ENCODE measurements around the gene SMIM30. TPM values are rescaled to one million over a fixed set of nuclear protein-coding genes. Genes with fewer than 3 reads are reported as not detected.
"Not testable (repeated sequence)": the region's sequence is repeated elsewhere in the genome, so short reads cannot be mapped to it uniquely, and the experiment has no call there.

The SMIM30 gene
- total and polyA plus RNA-seq, 7 donors, result 56.2 to 115 (median 67.8) TPM

DNA sequence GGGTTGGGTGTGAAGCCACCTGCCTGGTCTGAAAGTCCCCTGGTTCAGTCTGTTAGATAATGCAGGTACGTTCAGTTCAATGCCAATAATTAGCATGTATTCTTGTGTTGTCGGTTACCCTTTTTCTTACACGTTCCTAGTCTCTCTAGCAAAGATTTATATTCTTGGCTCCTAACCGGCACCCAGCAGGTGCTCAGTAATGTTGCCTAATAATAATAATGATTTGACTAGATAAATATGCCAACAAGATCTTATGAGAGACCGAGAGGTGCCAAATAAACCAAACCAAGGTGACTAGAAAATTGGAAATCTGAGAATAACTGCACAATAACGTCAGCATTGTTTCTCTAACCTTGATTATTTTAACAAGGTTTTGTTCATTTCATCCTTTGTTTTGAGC, 1.1 kb upstream of the SMIM30 start:
- intact Hi-C loops (cut with DNase I), result loop anchor here in 1 of 2 donors (5.0 kb wide), 1 partner anchor 182 kb away; a partner anchor contains a TSS
- Histone ChIP-seq H3K9me3 (no peaks in the 10 kb centered on the region), H3K27ac (peak overlapping the region; percentile 92), H3K36me3 (ENCODE audit: insufficient read depth in 1 of 2, low read depth in 1 of 2) (peaks cover 0 to 23% of the 10 kb centered on the region in 2 donors), H3K4me3 (peak overlapping the region; percentile 84), H3K4me1 (peaks cover 15% of the 10 kb centered on the region), H3K27me3 (ENCODE audit: insufficient read depth in 3 of 3, low read length in 2 of 3) (no peaks in the 10 kb centered on the region)
- DNase-seq (no peak), ATAC-seq (peak in 3 of 4 donors; percentile 52 to 61 (median 55))
- 28 to 43% (median 35%) methylated on average over 6 of the region's 6 CpGs for WGBS, 3 donors
- TF ChIP-seq, protein P1, sequence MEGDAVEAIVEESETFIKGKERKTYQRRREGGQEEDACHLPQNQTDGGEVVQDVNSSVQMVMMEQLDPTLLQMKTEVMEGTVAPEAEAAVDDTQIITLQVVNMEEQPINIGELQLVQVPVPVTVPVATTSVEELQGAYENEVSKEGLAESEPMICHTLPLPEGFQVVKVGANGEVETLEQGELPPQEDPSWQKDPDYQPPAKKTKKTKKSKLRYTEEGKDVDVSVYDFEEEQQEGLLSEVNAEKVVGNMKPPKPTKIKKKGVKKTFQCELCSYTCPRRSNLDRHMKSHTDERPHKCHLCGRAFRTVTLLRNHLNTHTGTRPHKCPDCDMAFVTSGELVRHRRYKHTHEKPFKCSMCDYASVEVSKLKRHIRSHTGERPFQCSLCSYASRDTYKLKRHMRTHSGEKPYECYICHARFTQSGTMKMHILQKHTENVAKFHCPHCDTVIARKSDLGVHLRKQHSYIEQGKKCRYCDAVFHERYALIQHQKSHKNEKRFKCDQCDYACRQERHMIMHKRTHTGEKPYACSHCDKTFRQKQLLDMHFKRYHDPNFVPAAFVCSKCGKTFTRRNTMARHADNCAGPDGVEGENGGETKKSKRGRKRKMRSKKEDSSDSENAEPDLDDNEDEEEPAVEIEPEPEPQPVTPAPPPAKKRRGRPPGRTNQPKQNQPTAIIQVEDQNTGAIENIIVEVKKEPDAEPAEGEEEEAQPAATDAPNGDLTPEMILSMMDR (IDR thresholded peaks at IDR 0.05), result no peak

DNA sequence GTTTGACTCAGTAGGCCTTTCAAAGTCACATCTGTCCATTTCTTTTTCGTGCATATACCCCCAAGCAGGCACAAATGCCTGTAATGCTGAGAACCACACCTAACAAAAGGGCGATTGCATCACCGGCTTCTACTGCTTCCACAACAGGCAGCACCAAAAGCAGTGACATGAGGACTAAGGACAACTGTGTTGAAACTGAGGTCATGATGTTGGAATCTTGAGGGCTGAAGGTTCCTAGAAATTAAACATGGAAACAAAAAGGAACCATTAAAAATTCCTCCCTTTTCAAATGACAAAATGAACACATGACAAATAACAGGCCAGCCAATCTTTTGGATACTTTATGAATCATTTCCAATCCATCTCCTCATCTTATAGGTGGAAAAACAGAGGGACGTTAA, 980 bp downstream of the SMIM30 start:
- 50 to 60% (median 51%) methylated on average over 4 of the region's 4 CpGs for WGBS, 3 donors
- not testable (repeated sequence) for H3K27me3 ChIP-seq (ENCODE audit: insufficient read depth in 3 of 3, low read length in 2 of 3); DNase-seq; H3K9me3 ChIP-seq
- peak overlapping the region; percentile 92 for H3K27ac ChIP-seq
- H3K36me3 ChIP-seq (ENCODE audit: insufficient read depth in 1 of 2, low read depth in 1 of 2), result peaks cover 4 to 35% of the 10 kb centered on the region in 2 donors
- H3K4me3 ChIP-seq, result peak overlapping the region; percentile 84
- intact Hi-C loops (cut with DNase I), result loop anchor here in 1 of 2 donors (5.0 kb wide), 1 partner anchor 180 kb away; a partner anchor contains a TSS
- peak in 2 of 4 donors; percentile 38 to 46 for ATAC-seq
- H3K4me1 ChIP-seq, result peaks cover 15% of the 10 kb centered on the region

DNA sequence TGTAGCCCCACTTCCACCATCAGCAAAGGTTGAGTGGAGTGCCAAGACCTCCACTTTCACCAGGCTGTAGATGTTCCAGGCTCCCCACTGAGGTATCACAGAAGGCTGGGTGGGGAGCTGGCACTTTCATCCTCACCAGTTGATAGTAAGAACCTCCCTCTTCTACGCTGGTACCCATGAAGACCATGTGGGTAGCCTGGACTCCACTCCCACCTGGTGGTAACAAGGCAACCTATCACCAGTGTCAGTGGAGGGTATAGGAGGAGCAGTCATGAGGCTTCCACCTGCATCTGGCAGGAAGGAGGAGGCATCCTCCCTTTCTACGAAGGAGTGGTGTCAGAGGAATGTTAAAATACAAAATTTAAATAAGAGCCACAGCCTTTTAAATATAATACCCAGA, 4.4 kb downstream of the SMIM30 start:
- H3K27me3 ChIP-seq (ENCODE audit: insufficient read depth in 3 of 3, low read length in 2 of 3), result no peaks in the 10 kb centered on the region
- intact Hi-C loops (cut with DNase I), result no loop called here
- H3K9me3 ChIP-seq, result no peaks in the 10 kb centered on the region
- H3K36me3 ChIP-seq (ENCODE audit: insufficient read depth in 1 of 2, low read depth in 1 of 2), result peaks cover 4 to 35% of the 10 kb centered on the region in 2 donors
- H3K4me3 ChIP-seq, result no peak overlapping the region
- 73 to 95% (median 80%) methylated on average over 2 of the region's 2 CpGs for WGBS, 3 donors
- DNase-seq (no peak), ATAC-seq (no peak)
- no peak overlapping the region for H3K27ac ChIP-seq
- H3K4me1 ChIP-seq, result peaks cover 9% of the 10 kb centered on the region
- TF ChIP-seq, protein P1 (IDR thresholded peaks at IDR 0.05), result no peak

DNA sequence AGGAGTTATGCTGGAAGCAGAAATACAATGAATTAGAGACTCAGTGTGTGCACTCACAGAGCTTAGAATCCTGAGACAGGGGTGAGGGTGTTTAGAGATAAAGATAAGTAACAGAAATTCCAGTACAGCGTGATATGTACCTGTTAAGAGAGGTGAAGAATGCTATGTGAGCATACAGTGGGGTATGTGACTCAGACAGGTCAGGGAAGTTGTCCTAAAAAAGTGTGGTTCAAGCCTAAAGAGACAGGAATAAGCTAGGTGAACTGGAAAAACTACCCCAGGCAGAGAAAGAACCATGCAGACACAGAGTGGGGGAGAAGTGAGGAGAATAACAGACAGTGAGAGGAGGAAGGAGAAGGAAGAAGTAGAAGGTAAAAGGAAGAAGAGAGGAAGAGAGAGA, 8.6 kb downstream of the SMIM30 start:
- H3K4me1 ChIP-seq, result no peaks in the 10 kb centered on the region
- H3K27me3 ChIP-seq (ENCODE audit: insufficient read depth in 3 of 3, low read length in 2 of 3), result no peaks in the 10 kb centered on the region
- no peak overlapping the region for H3K4me3 ChIP-seq
- WGBS, 3 donors, result 98 to 100% (median 98%) methylated on average over 1 of the region's 1 CpG
- TF ChIP-seq, protein P1 (IDR thresholded peaks at IDR 0.05), result no peak
- DNase-seq (no peak), ATAC-seq (no peak)
- no peak overlapping the region for H3K27ac ChIP-seq
- intact Hi-C loops (cut with DNase I), result no loop called here
- H3K36me3 ChIP-seq (ENCODE audit: insufficient read depth in 1 of 2, low read depth in 1 of 2), result peaks cover 4 to 15% of the 10 kb centered on the region in 2 donors
- H3K9me3 ChIP-seq, result no peaks in the 10 kb centered on the region

DNA sequence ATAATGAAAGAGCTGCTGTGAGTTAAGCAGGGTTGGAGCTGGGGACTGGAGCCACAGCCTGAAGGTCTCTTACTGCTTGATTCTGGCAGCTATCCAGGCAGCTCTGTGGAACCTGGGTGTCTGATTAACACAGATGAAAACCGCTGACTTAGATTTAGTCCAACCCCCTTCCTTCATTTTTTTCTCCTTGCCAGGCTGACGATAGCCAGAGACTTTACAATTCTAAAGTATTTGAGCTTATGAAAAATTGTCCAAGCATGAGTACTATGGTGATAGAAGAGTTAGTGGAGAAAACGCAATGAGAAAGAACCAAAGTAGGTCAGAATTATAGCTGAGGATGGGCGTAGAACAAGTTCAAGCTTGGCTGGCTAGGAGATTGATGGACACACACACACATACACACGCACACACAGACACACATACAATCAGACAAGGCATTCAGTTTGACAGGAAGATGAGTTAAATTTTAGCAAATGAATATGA, 18.2 kb downstream of the SMIM30 start:
- Histone ChIP-seq H3K4me1 (no peaks in the 10 kb centered on the region), H3K4me3 (no peak overlapping the region), H3K36me3 (ENCODE audit: insufficient read depth in 1 of 2, low read depth in 1 of 2) (no peaks in the 10 kb centered on the region), H3K27ac (no peak overlapping the region), H3K27me3 (ENCODE audit: insufficient read depth in 3 of 3, low read length in 2 of 3) (no peaks in the 10 kb centered on the region), H3K9me3 (no peaks in the 10 kb centered on the region)
- ATAC-seq, result no peak
- WGBS, 3 donors, result 51 to 56% (median 51%) methylated on average over 5 of the region's 5 CpGs
- DNase-seq, result peak in 1 of 2 donors; percentile 12
- TF ChIP-seq, protein P1 (IDR thresholded peaks at IDR 0.05), result no peak
- intact Hi-C loops (cut with DNase I), result no loop called here

Data from psoas muscle (tissue), 8 donors.